Natural killer cell treated with Interleukin-12 subunit alpha and Interleukin-12 subunit beta and Interleukin-15 and Interleukin-18, amount 100 ng/mL, for 72 hours (primary cell): Measurements from ENCODE around the gene SAC3D1. TPM values are rescaled to one million over a fixed set of nuclear protein-coding genes. Genes with fewer than 3 reads are reported as not detected.
A peak's percentile ranks its signal among the peaks of the same experiment; 100 is the strongest.
"Not testable (repeated sequence)": the region's sequence is repeated elsewhere in the genome, so short reads cannot be mapped to it uniquely, and the experiment has no call there.

ENCODE experiments used
- ATAC-seq, 2 donors: fragments of 150-1000 bp; cut with Tn5 transposase in 1 of 2; sonication (Bioruptor Pico), chemical (Tn5 transposase) in 1 of 2; 2 replicates each; pipeline ENCODE4 v1.10.0; 2021
- DNase-seq: peaks from one replicate; pipeline ENCODE4 v3.0.0; 2022; ENCODE audit warnings: low spot score
- H3K27ac Mint-ChIP-seq, 2 donors: 1 replicate in 1 of 2; 2 replicates in 1 of 2; pipeline ENCODE4 v1.8.0; 2022; ENCODE audit warnings: mixed read lengths in 2 of 2, mild to moderate bottlenecking in 1 of 2, moderate library complexity in 1 of 2
- H3K27me3 Mint-ChIP-seq, 2 donors: 1 replicate in 1 of 2; 2 replicates in 1 of 2; pipeline ENCODE4 v1.8.0; 2022; ENCODE audit warnings: mixed read lengths in 2 of 2
- H3K36me3 Mint-ChIP-seq: one replicate; pipeline ENCODE4 v1.8.0; 2022; ENCODE audit warnings: mixed read lengths
- H3K4me1 Mint-ChIP-seq, 2 donors: 1 replicate in 1 of 2; 2 replicates in 1 of 2; pipeline ENCODE4 v1.8.0; 2022; ENCODE audit warnings: low read depth in 2 of 2, mixed read lengths in 2 of 2, mild to moderate bottlenecking in 1 of 2
- H3K4me3 Mint-ChIP-seq: one replicate; pipeline ENCODE4 v1.8.0; 2022; ENCODE audit warnings: mixed read lengths
- H3K9me3 Mint-ChIP-seq: 2 replicates; pipeline ENCODE4 v1.8.0; 2022; ENCODE audit warnings: mixed read lengths
- total RNA-seq, 2 donors: library from RNA; stranded (reverse); gene quantifications; one replicate each; pipeline ENCODE4 v1.2.3, GENCODE V29; 2022

SAC3D1 gene
- 10 to 100 TPM in 1 of 2 donors, 1 to 10 TPM in 1; 7.6 to 18.5 TPM for total RNA-seq

- peaks cover 0 to 4% of the 10 kb centered on the region in 2 donors for H3K4me1 Mint-ChIP-seq
- ATAC-seq (peak; percentile 97), DNase-seq (peak; percentile 92)
- H3K36me3 Mint-ChIP-seq: no peaks in the 10 kb centered on the region
- H3K27me3 Mint-ChIP-seq: no peaks in the 10 kb centered on the region
- peak within 1 kb of the TSS; percentile 91 for H3K4me3 Mint-ChIP-seq
- H3K27ac Mint-ChIP-seq: peak within 1 kb of the TSS; percentile 80 to 90
- no peaks in the 10 kb centered on the region for H3K9me3 Mint-ChIP-seq
Measured at GRCh38 chr11:65040847-65041622, at the start of gene SAC3D1. TSS of gene SAC3D1 (plus strand) at chr11:65041210. CDS start at chr11:65041293, 83 bp downstream.

DNA sequence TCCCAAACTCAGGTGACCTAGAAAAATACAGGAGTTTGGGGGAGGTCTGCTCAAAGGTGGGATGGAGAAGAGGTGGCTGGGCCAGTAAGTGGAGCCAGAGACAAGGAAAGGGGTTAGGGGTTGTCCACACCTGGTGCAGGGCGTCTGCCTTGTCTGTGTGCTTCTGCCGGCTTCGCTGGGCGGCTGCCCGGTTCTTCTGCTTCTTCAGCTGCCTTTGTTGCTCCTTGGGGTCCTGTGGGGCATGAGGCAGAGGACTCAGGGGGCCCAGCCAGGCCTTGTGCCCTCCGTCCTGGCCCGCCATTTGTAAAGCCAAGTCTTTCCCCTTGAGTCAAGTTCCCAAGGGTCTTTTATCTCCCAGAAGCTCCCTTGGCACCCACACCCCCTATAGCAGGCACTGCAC is 46.7 kb upstream of the SAC3D1 start:
- no peaks in the 10 kb centered on the region for H3K9me3 Mint-ChIP-seq
- DNase-seq: no peak

GRCh38 chr11:64996327-64996709 is 44.7 kb upstream of the SAC3D1 start:
- H3K36me3 Mint-ChIP-seq: no peaks in the 10 kb centered on the region
- no peak for DNase-seq
- peak overlapping the region in 1 of 2 donors; percentile 73 for H3K27ac Mint-ChIP-seq
- no peak for ATAC-seq
- peak overlapping the region; percentile 7 for H3K4me3 Mint-ChIP-seq
- H3K4me1 Mint-ChIP-seq: peaks cover 13 to 14% of the 10 kb centered on the region in 2 donors
- H3K27me3 Mint-ChIP-seq: peaks cover 0 to 3% of the 10 kb centered on the region in 2 donors
- H3K9me3 Mint-ChIP-seq: no peaks in the 10 kb centered on the region

More for the DNA sequence above, 46.7 kb upstream of the SAC3D1 start:
- ATAC-seq: no peak
- no peak overlapping the region for H3K27ac Mint-ChIP-seq
- H3K4me1 Mint-ChIP-seq: peaks cover 23 to 24% of the 10 kb centered on the region in 2 donors
- no peak overlapping the region for H3K4me3 Mint-ChIP-seq
- no peaks in the 10 kb centered on the region for H3K36me3 Mint-ChIP-seq
- H3K27me3 Mint-ChIP-seq: peaks cover 0 to 3% of the 10 kb centered on the region in 2 donors

GRCh38 chr11:64996710-64997380 is 44.2 kb upstream of the SAC3D1 start, which contains the start of gene BATF2:
TSS of gene BATF2 (minus strand) at chr11:64996971. CDS start at chr11:64996914, 57 bp downstream.
- Mint-ChIP-seq H3K36me3 (no peaks in the 10 kb centered on the region), H3K9me3 (no peaks in the 10 kb centered on the region), H3K4me3 (peak within 1 kb of the TSS; percentile 7), H3K4me1 (peaks cover 13 to 14% of the 10 kb centered on the region in 2 donors), H3K27me3 (peaks cover 0 to 3% of the 10 kb centered on the region in 2 donors), H3K27ac (peak within 1 kb of the TSS in 1 of 2 donors; percentile 73)
- peak; percentile 57 to 75 for ATAC-seq
- DNase-seq: peak; percentile 61

DNA sequence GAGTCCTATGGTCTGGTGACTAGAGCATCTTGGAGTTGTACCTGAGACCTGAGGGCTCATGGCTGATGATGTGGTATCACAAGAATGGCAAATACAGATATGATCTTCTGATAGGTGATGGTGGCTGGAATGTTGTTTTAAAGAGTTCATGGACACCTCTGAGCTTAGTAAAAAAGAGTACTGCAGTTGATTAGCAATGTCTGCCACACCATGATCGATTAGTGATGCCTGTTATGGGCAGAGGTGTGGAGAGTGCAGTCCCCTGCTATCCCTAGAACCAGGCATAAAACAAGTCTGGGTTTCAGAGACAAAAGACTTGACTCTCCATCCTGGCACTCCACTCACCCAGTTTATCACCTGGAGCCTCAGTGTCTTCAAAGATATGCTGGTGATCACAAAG is 42.9 kb upstream of the SAC3D1 start:
- H3K4me3 Mint-ChIP-seq: peak overlapping the region; percentile 1
- DNase-seq (no peak), ATAC-seq (no peak)
- H3K36me3 Mint-ChIP-seq: no peaks in the 10 kb centered on the region
- H3K9me3 Mint-ChIP-seq: no peaks in the 10 kb centered on the region
- peaks cover 13 to 14% of the 10 kb centered on the region in 2 donors for H3K4me1 Mint-ChIP-seq
- H3K27ac Mint-ChIP-seq: peak overlapping the region; percentile 36 to 86
- peaks cover 0 to 3% of the 10 kb centered on the region in 2 donors for H3K27me3 Mint-ChIP-seq

GRCh38 chr11:64998690-64999431 is 42.1 kb upstream of the SAC3D1 start:
- Mint-ChIP-seq H3K9me3 (no peaks in the 10 kb centered on the region), H3K4me3 (peak overlapping the region; percentile 1), H3K27me3 (peaks cover 0 to 3% of the 10 kb centered on the region in 2 donors), H3K4me1 (peaks cover 13 to 14% of the 10 kb centered on the region in 2 donors), H3K36me3 (no peaks in the 10 kb centered on the region), H3K27ac (peak overlapping the region; percentile 36 to 86)
- no peak for DNase-seq
- ATAC-seq: no peak

DNA sequence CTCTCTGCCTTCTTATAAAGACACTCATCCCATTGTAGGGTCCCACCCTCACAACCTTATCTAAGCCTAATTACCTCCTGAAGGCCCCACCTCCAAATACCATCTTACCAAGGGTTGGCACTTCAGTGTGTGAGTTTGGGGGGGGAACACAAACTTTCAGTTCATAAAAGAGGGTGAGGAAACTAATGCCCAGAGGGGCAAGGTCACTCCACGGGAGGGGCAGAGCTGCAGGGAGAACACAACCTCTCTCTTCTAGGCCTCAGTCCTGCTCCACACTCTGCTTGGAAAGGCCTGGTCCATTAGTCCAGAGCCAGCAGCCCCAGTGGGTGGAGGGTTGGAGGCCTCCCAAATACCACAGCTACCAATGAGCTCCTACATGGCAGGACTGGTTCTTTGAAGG is 41.5 kb upstream of the SAC3D1 start:
- Mint-ChIP-seq H3K27ac (no peak overlapping the region), H3K9me3 (no peaks in the 10 kb centered on the region), H3K36me3 (no peaks in the 10 kb centered on the region), H3K27me3 (peaks cover 0 to 3% of the 10 kb centered on the region in 2 donors), H3K4me1 (peaks cover 13 to 14% of the 10 kb centered on the region in 2 donors), H3K4me3 (no peak overlapping the region)
- ATAC-seq: no peak
- DNase-seq: no peak

DNA sequence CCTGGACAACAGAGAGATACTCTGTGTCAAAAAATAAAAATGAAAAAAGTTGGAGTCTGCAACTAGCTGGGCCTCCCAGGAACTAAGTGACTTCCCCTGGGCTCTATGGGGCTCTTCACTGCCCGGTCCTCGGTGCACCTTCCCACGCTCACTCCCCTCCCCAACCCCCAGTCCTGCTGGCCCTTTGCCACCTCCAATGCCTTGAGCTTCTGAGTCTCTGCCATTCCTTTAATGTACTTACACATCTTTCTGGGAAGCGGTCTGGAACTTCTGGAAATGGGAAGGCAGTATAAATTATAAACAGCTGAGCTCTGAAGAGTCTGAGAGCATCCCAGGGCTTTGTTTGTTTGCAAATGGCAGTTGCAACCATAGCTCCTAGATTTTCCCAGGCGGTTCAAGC is 38.3 kb upstream of the SAC3D1 start:
- no peaks in the 10 kb centered on the region for H3K27me3 Mint-ChIP-seq
- no peaks in the 10 kb centered on the region for H3K9me3 Mint-ChIP-seq
- no peak overlapping the region for H3K4me3 Mint-ChIP-seq
- no peak overlapping the region for H3K27ac Mint-ChIP-seq
- ATAC-seq (no peak), DNase-seq (no peak)
- no peaks in the 10 kb centered on the region for H3K36me3 Mint-ChIP-seq
- peaks cover 7 to 9% of the 10 kb centered on the region in 2 donors for H3K4me1 Mint-ChIP-seq

GRCh38 chr11:65003282-65003681 is 37.7 kb upstream of the SAC3D1 start:
- Mint-ChIP-seq H3K36me3 (no peaks in the 10 kb centered on the region), H3K4me3 (no peak overlapping the region), H3K9me3 (no peaks in the 10 kb centered on the region), H3K4me1 (peaks cover 4 to 7% of the 10 kb centered on the region in 2 donors), H3K27ac (no peak overlapping the region), H3K27me3 (no peaks in the 10 kb centered on the region)
- ATAC-seq (no peak), DNase-seq (no peak)

DNA sequence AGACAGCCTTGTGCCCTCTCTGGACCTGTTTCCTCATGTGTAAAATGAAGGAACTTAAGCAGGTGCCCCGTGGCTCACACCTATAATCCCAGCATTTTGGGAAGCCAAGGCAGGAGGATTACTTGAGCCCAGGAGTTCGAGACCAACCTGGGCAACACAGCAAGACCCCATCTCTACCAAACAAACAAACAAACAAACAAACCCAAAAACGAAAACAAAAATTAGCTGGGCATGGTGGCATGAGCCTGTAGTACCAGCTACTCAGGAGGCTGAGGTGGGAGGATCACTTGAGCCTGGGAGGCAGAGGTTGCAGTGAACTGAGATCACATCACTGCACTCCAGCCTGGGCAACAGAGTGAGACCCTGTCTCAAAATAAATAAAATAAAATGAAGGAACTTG is 37.0 kb upstream of the SAC3D1 start:
- DNase-seq, H3K27ac Mint-ChIP-seq: not testable (repeated sequence)

GRCh38 chr11:65008016-65008415 is 33.0 kb upstream of the SAC3D1 start:
- ATAC-seq (no peak), DNase-seq (no peak)
- Mint-ChIP-seq H3K36me3 (no peaks in the 10 kb centered on the region), H3K4me1 (peaks cover 3% of the 10 kb centered on the region in 2 donors), H3K27ac (no peak overlapping the region), H3K27me3 (no peaks in the 10 kb centered on the region), H3K9me3 (no peaks in the 10 kb centered on the region), H3K4me3 (no peak overlapping the region)

More for the DNA sequence above, 37.0 kb upstream of the SAC3D1 start:
- H3K4me1 Mint-ChIP-seq, ATAC-seq, H3K36me3 Mint-ChIP-seq, H3K4me3 Mint-ChIP-seq, H3K9me3 Mint-ChIP-seq, H3K27me3 Mint-ChIP-seq: not testable (repeated sequence)

DNA sequence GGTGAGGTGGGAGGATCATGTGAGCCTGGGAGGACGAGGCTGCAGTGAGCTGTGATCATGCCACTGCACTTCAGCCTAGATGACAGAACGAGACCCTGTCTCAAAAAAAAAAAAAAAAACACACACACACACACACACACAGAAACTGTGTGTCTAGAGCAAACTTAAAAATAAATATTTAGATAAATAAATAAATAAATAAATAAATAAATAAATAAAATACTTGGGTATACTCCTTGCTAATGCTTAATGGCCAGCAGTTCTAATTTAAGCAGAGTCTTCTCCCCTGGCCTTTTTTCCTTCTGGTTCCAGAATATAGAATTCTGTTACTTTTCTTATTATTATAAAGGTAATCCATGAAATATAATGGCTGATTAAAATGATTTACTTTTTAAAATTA is 32.1 kb upstream of the SAC3D1 start:
- Mint-ChIP-seq H3K27me3 (no peaks in the 10 kb centered on the region), H3K36me3 (no peaks in the 10 kb centered on the region), H3K4me1 (peaks cover 7 to 9% of the 10 kb centered on the region in 2 donors), H3K27ac (no peak overlapping the region), H3K9me3 (no peaks in the 10 kb centered on the region), H3K4me3 (no peak overlapping the region)
- ATAC-seq: no peak
- DNase-seq: no peak

GRCh38 chr11:65013130-65013887 is 27.7 kb upstream of the SAC3D1 start:
- Mint-ChIP-seq H3K27me3 (no peaks in the 10 kb centered on the region), H3K9me3 (no peaks in the 10 kb centered on the region), H3K27ac (peak overlapping the region; percentile 84 to 86), H3K36me3 (peaks cover 4% of the 10 kb centered on the region), H3K4me3 (peak overlapping the region; percentile 83), H3K4me1 (peaks cover 22 to 26% of the 10 kb centered on the region in 2 donors)
- DNase-seq (peak; percentile 92), ATAC-seq (peak; percentile 91 to 92)
